Measurements from ENCODE around the gene VTN.
"Not testable (repeated sequence)": the region's sequence is repeated elsewhere in the genome, so short reads cannot be mapped to it uniquely, and the experiment has no call there.

Gene VTN

DNA sequence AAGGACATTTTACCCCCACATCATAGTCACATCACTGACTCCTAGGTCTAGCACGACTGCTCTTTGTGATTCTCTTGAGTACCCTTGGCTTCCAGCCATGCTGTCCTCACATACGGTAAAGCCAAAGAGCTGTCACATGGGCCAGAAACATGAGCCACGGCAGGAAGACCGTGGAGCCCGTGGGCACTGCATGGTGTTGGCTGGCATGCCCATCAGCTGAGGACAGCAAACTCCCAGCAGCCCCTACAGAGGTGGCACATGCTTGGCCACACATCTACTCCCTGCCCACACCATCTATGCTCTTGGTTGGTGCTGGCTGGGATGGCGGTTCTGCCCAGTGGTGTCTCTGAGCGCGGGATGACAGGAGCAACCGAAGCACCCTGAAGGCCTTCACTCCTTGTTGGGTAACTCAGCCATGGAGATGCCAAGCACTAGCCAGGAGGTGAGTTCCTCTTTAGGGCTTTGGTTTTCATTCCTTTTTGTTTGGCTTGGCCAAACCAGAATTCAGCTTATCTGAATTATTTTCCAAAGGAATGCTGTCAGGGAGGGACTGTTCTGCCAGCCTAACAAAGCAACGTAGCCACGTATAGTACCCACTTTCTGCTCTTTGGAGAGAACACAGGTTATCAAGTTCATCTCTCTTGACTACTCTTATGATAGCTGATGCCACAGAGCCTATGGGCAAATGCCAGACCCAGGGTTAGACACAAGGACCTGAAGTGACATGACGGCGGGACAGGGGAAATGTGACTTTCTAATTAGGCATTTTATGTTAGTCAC lies 24.5 kb downstream of the VTN start:
- peak; percentile 60 for FAIRE-seq
- no peak for DNase-seq (ENCODE audit: insufficient read length, low spot score)

DNA sequence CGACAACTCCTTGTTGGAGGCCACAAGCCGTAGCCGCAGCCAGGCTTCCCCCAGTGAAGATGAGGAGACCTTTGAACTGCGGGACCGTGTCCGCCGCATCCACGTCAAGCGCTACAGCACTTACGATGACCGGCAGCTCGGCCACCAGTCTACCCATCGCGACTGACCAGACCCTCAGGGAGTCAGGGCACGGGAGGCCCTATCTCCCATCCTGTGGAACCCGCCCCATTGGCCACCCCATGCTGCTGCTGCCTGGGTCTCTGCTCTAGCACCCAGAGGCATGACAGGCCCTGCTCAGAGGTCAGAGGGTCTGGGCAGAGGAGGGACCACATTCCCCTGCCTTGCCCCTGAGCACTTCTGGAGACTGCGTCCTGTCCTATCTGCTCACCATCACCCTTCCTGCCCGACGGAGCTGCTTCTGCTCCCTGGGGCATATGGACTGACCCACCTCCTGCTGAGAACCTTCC lies 25.6 kb downstream of the VTN start:
- no peak for FAIRE-seq
- DNase-seq (ENCODE audit: insufficient read length, low spot score) = no peak

DNA sequence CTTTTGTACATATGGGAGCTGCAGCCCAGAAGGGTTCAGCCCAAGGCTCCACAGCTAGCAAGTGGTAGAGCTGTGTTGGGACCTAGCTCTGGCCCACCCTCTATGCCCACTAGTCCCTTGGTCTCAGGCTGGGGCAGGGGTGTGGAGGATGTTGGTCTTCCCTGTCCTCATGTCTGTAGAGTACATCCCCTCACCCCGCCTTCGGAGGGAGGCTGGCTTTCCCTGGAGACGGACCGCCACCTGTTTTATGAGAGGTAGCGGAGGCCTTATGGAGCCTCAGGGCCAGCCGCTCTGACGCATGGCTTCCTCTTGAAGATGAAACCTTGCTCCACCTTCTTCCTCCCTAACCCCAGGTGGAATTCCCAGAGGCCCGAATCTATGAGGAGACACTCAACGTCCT lies 26.1 kb downstream of the VTN start:
- FAIRE-seq (no peak), DNase-seq (ENCODE audit: insufficient read length, low spot score) (no peak)

DNA sequence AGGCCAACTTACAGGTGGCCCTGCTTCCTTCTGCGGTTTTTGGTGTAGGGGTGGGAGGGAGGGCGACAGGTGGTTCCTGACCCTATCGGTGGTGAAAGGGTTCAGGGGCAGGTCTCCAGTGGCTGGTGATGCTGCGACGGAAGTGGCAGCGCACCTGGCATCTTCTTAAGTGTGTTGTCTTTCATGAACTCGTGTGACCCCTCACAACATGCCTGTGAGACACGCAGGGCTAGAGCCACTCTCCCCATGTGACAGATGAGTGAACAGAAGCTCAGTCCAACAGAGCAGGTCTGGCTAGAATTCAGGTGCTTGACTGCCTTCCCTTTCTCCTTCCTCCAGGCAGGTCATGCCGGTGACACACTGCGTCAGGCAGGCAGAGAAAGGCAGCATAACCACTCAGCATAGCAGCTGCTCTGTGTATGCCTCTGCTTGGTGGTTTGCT lies 26.6 kb downstream of the VTN start:
- DNase-seq (ENCODE audit: insufficient read length, low spot score) (no peak), FAIRE-seq (peak; percentile 60)

DNA sequence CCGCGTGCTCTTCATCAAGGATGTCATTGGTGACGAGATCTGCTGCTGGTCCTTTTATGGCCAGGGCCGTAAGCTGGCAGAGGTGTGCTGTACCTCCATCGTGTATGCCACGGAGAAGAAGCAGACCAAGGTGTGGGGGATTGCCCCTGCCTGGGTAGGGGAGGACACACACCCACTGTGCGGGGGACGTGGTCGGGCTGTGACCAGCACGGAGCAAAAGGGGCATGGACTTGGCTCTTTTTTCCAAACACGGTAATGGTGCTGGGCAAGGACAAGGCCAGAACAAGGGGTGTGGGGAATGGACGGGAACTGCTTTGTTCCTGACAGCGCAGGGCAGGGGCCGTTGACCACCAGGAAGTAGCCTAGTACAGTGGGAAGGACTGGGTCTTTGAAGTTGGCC lies 27.8 kb downstream of the VTN start:
- FAIRE-seq = peak; percentile 20
- no peak for DNase-seq (ENCODE audit: insufficient read length, low spot score)

DNA sequence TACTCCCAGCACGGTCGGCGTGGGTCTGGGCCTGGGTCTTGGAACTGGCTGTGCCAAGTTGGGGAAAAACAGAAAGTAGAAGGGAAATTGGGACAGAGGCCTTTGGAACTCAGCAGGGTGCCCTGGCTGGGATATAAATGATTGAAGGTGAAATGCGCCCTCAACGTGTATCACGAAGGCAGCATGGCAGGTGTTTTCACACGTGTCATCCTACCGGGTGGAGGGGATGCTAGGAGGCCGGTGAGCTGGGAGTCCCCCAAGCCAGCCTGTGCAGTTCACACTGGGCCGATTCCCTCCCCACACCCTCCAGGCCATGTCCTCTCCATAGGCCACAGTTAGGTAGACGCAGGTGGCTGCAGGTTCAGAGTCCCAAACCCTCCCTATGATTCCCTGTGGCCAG lies 28.6 kb downstream of the VTN start:
- no peak for FAIRE-seq

DNA sequence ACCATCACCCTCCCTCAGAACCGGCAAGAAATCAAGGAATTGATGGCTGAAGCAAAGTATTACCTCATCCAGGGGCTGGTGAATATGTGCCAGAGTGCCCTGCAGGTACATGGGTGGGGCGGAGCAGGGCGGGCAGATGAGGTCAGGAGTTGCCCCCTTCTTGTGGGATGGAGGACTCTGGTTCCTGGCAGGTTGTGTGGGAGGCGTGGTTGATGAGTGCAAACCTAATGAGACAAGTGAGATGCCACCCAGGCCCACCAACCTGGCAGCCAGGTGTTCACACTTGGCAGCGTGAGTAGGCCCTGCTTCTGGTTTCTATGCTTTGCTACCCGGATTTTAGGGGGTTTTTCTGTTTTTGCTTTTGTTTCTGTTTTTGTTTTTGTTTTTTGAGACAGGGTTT lies 29.7 kb downstream of the VTN start:
- no peak for DNase-seq (ENCODE audit: insufficient read length, low spot score)
- FAIRE-seq = no peak

More for the DNA sequence above, 28.6 kb downstream of the VTN start:
- DNase-seq (ENCODE audit: insufficient read length, low spot score) = no peak

DNA sequence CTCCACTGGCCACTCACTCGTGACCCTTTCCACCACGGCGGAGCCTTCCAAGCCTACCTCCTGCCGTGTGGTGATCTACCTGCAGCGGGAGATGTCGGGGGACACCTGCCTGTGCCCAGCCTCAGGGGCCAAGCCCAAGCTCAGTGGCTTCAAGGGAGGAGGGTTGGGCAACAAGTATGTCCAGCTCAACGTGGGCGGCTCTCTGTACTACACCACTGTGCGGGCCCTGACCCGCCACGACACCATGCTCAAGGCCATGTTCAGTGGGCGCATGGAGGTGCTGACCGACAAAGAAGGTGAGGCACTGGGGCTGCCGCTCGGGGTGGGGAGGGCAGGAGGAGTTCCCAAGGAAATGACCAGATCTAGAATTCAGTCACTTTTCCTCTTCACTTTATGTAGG lies 30.7 kb downstream of the VTN start:
- no peak for FAIRE-seq

DNA sequence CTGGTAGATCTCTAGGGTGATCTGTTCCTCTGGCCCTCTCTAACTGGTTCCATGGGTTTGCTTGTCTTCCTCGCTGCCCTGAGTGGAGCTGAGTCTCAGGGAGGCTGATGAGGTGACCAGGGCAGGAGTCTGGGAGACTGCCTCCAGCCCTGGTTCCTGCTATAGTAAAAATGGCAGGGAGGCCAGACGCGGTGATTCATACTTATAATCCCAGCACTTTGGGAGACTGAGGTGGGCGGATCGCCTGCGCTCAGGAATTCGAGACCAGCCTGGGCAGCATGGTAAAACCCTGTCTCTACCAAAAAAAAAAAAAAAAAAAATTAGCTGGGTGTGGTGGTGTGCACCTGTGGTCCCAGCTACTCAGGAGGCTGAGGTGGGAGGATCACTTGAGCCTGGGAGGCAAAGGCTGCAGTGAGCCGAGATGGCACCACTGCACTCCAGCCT lies 31.3 kb downstream of the VTN start:
- FAIRE-seq; DNase-seq (ENCODE audit: insufficient read length, low spot score): not testable (repeated sequence)

More for the DNA sequence above, 30.7 kb downstream of the VTN start:
- DNase-seq (ENCODE audit: insufficient read length, low spot score) = no peak

DNA sequence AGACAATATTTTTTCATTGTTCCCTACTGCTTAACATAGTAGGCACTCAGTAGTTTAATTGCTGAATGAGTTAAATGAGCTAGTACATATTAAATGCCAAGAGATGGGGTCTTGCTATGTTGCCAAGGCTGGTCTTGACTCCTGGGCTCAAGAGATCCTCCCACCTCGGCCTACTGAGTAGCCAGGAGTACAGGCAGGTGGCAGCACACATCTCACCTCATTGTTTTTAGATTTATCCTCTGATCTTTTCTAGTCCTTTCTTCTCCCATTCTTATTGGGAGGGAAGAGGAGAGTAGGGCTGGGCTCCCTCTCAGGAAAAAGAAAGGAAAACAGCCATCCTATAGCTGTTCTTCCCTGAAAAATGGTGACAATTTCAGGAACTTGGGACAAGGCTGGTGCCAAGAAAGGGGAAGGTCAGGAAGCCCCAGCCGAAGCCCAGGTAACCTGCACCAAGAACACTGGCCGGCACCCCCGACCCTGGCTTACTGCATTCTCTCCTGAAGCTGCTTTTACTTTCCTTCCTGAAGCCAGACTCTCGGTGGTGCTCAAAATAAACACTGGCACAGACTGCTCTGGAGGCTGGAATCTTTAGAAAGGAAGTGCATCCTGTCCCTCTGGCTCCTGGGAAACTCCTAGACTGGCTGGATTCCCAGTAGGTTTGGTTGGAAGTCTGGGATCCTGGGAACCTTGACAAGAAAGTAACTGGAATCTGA lies 31.9 kb downstream of the VTN start:
- no peak for FAIRE-seq
- no peak for DNase-seq (ENCODE audit: insufficient read length, low spot score)

DNA sequence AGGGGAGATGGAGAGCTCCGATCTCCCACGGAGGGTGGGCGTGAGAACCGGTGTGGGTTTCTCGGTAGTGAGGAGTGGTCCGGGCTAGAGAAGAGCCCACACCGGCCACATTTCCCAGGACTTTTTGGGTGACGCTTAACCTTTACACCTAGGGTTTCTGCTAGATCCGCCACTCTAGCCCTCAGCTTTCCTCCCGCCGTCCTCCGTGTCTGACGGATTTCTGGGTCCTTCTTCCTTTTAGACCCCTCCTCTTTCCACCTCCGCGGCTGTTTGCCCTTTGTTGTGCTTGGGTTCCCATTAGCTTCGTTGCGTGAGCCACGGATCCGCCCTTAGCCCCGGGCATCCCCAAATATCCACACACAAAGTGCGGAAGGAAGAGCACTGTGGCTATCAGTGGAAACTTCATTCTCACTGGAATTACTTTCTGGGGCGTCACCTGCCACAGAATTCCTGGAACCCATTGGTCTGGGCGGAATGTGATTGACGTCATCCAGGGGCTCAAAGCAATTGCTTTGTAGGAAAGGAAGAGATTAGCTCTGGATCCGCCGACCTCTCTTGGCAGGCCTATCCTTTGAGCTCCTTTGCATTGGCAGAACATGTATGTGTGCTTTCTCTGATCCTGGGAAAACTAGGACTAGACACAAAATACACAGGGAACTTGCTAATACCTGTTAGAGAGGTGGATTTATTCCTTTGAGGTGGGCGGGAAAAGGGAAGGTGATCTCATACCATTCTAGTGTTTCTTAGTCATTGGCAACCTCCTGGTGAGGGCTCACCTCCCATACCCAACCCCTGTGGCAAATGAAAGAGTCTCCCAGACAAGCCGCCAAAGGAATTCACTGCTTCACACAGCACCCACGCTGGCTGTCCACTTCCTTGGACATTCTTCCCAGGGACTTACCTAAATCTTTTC lies 33.9 kb downstream of the VTN start:
- peak; percentile 87 for DNase-seq (ENCODE audit: insufficient read length, low spot score)
- peak; percentile 66 for FAIRE-seq

DNA sequence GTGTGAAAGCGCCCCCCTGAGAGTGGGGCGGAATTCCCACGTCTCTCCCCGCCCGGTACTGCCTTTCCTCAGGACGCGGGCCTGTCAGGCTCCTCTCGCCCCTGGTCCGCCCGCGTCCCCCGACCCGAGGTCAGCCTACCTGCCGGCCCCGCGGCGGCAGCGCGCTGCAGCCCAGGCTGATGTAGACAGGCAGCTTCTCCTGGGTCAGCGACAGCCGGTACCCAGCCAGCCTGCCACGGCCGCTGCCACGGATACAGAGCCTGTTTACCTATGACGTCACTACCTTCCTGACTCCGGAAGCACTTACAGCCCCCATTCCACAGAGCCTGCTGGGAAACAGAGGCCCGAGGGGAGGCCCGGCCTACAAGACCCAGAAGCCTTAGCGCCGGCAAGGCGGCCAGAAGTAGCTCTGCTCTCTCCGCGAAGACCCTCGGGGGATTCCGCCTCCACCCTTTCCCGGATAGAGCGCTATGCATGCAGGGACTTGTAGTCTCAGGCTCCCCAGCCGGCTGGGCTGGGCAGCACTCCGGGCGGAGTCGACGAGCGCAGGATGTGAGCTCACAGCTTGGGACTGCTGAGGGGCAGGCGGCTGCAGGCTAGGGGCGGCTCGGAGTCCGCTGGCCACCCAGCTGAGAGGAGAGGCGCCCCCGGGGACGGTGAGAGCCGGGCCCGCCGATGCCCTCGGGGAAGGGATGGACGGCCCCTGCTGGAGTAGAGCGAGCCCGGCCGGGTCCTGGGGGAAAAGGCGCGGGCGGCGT lies 34.7 kb downstream of the VTN start, which contains the start of the genes IFT20 and TNFAIP1:
Gene IFT20, minus strand, starts transcription at position 272 of the 758 bp plus-strand sequence. CDS start 3,487 bp downstream, outside the sequence.
Gene TNFAIP1, plus strand, starts transcription at position 561 of the 758 bp plus-strand sequence. CDS start 3,761 bp downstream, outside the sequence.
- DNase-seq (ENCODE audit: insufficient read length, low spot score) (peak; percentile 98), FAIRE-seq (peak; percentile 93)

DNA sequence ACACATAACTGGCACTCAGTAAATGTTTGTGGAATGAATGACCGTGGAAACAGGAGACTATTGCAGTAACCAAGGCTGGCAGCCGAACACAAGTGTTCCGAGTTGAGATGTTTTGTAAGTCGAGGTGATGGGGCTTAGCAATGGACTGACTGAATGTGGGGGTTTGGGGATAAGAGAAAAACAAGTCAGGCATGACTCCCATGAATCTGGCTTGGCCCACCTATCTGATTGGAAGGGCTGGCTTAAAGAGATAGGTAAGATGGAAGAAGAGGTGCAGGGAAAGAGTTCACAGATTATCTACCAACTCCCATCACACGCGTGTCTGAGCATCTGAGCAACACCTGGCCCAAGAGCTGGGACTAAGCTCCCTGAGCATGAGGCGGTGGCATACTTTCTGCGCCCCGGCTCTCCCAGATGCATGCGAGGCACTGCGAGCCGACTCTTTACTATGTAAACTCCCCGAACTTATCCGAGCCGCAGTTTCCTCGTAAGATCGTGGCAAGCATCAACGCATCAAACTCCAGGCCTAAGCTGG lies 35.4 kb downstream of the VTN start:
- DNase-seq (ENCODE audit: insufficient read length, low spot score) = no peak
- FAIRE-seq = no peak

DNA sequence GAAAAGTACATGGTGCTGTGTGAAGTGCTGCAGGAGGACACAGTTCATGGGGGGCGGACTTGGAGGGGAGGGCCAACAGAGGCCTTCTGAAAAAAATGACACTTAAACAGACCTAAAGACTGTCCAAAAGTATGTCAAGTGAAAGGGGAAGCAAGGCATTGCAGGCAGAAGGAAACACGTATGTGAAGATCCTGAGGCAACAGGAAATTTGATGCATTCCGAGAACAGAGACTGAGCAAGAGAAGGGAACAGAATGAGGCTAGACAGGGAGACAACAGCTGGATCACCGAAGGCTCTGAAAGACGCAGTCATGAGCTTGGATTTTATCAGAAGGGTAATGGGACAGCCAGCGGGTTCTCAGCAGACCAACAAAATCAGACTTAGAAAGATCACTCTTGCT lies 35.9 kb downstream of the VTN start:
- FAIRE-seq (no peak), DNase-seq (ENCODE audit: insufficient read length, low spot score) (no peak)

DNA sequence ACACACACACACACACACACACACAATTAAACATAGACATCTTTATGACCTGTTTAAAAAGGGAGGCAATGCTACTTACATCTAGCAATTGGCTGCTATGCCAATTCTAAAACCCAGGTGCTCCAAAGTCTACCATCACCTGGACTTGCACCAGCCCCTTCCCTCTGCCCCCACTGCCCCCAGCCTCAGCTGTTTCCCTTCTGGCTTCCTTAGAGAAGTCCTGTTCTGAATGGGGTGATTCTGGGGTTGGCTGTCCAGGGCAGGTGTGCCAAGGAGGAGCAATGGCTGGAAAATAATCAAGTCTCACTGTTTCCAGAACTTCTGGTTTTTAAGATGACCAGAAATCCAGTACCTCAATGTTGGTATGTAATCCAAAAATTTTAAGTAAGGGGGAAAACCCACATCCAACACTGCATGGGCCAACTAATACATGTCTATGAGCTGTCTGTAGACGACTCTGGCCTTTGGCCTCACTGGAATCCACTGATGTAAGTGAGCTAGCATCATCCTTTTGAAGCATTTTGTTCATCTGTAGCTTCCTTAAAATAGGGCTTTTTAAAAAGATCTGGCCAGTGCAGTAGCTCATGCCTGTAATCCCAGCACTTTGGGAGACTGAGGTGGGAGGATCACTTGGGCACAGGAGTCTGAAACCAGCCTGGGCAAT lies 36.9 kb downstream of the VTN start:
- DNase-seq (ENCODE audit: insufficient read length, low spot score) = no peak
- no peak for FAIRE-seq

DNA sequence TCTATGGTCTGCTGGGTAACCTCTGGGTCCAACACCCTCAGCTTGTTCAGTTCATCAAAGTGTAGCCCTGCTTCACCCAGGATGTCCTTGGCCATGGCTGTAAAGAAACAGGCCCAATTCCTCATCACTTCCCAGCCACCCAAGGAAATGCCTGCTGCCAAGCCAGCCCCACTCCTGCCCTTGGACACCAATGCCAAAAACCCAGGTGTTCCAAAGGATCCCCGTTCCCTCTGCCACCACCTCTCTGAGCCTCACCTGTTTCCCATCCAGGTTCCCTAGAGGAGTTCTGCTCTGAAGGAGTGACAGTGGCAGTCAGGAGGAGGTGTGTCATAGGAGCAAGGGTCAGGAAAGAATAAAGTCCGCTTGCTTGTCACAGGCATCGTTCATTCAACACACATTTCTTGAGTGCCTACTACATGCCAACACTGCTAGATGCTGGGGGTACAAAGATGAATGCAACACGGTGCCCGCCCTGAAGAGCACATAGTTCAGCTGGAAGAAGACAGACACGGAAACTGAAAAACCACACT lies 38.2 kb downstream of the VTN start:
- FAIRE-seq (no peak), DNase-seq (ENCODE audit: insufficient read length, low spot score) (no peak)

DNA sequence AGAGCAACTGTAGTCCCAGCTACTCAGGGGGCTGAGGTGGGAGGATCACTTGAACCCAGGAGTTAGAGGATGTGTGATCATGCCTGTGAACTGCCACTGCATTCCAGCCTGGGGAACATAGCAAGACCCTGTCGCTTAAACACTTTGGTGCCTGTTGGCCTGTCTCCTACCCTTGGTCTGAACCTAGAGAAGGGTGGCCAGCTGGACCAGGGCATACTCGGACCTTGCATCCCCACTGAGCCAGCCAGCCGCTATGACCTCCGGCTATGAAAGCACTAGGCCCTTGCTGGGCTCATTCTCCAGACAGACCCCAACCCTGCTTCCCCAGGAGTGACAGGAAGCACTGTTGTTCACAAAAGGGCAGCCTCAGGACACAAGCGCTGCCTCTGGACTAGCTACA lies 39.4 kb downstream of the VTN start:
- DNase-seq (ENCODE audit: insufficient read length, low spot score) = no peak
- no peak for FAIRE-seq

DNA sequence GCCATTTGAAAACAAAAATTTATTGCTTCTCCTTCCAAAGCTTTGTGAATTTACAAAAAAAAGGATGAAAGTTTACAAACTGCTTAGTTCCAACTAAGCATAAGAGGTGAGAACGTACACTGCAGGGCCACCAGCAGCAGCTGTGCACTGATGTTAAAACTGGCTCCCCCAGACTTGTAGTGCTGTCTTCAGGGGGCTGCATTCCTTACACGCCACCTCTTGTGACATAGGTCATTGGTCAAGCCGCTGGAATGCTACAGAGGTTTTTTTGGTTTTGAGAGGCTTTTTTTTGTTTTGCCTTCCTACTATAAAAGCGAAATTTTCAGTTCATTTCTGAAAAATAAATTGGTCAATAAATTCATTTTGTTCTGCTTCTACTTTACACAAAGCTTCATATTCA lies 41.8 kb downstream of the VTN start:
- FAIRE-seq (no peak), DNase-seq (ENCODE audit: insufficient read length, low spot score) (no peak)

DNA sequence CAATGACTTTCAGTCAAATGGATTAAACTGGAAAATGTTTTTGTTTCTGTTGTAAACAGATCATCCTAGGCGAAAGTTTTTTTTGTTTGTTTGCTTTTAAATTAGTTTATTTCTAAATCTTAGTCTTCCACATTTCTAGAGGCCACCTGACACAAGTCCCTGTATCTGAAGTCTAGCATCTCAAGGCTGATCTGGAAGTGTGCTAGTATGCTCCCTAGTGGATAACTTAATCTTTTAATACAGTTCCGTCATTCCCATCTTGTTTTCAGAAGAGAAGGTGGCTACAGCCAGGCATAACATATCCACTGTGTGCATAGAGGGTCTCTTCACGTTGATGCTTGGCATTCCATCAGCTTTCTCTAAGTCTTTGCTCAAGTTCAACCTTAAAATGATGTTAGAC lies 42.4 kb downstream of the VTN start:
- no peak for FAIRE-seq

More for the DNA sequence above, 42.4 kb downstream of the VTN start:
- DNase-seq (ENCODE audit: insufficient read length, low spot score) = peak; percentile 35
